ENCODE measurements around the gene ISY1.

ISY1 gene

GRCh38 chr3:129087138-129087702 is 73.6 kb downstream of the ISY1 start:
- no peak for DNase-seq (ENCODE audit: low read depth in 3 of 3)

- no peak for DNase-seq (ENCODE audit: low read depth in 3 of 3)
Measured at GRCh38 chr3:129085818-129086217, 75.0 kb downstream of the ISY1 start.

- DNase-seq (ENCODE audit: low read depth in 3 of 3), result no peak
Measured at GRCh38 chr3:129085165-129085715, 75.6 kb downstream of the ISY1 start.

GRCh38 chr3:129084501-129084900 is 76.4 kb downstream of the ISY1 start:
- no peak for DNase-seq (ENCODE audit: low read depth in 3 of 3)

- DNase-seq (ENCODE audit: low read depth in 3 of 3), result no peak
Measured at GRCh38 chr3:129082026-129082425, 78.8 kb downstream of the ISY1 start.

GRCh38 chr3:129081503-129081902 is 79.4 kb downstream of the ISY1 start:
- DNase-seq (ENCODE audit: low read depth in 3 of 3), result no peak

GRCh38 chr3:129078510-129078909 is 82.4 kb downstream of the ISY1 start:
- DNase-seq (ENCODE audit: low read depth in 3 of 3), result no peak

All from stimulated activated CD4-positive, alpha-beta T cell treated with anti-CD3 and anti-CD28 coated beads, TNF-alpha, amount 100 ng/mL, for 48 hours (primary cell).